ENCODE results near the gene TPT1.

The TPT1 gene

GRCh38 chr13:45337803-45338202 is 3.2 kb downstream of the TPT1 start:
- no peak for DNase-seq (ENCODE audit: extremely low read depth, low read depth)
- peak overlapping the region; percentile 89 for H3K4me3 ChIP-seq (replicated peaks; ENCODE audit: low read depth, low read length)
- TF ChIP-seq CTCF (IDR thresholded peaks at IDR 0.05; ENCODE audit: low read depth, low read length, missing control alignments), result no peak

- no peak for DNase-seq (ENCODE audit: extremely low read depth, low read depth)
- H3K4me3 ChIP-seq (replicated peaks; ENCODE audit: low read depth, low read length), result peak overlapping the region; percentile 89
- TF ChIP-seq CTCF (IDR thresholded peaks at IDR 0.05; ENCODE audit: low read depth, low read length, missing control alignments), result no peak
Observed at GRCh38 chr13:45337395-45337794, 3.6 kb downstream of the TPT1 start.

GRCh38 chr13:45336025-45336800 is 4.8 kb downstream of the TPT1 start:
- DNase-seq (ENCODE audit: extremely low read depth, low read depth), result no peak
- TF ChIP-seq CTCF (IDR thresholded peaks at IDR 0.05; ENCODE audit: low read depth, low read length, missing control alignments), result no peak
- H3K4me3 ChIP-seq (replicated peaks; ENCODE audit: low read depth, low read length), result 0 out of 2 replicates have a peak overlapping the region, but pooled peaks have one; percentile 3

- DNase-seq (ENCODE audit: extremely low read depth, low read depth), result no peak
- TF ChIP-seq CTCF (IDR thresholded peaks at IDR 0.05; ENCODE audit: low read depth, low read length, missing control alignments), result no peak
- 0 out of 2 replicates have a peak overlapping the region, but pooled peaks have one; percentile 3 for H3K4me3 ChIP-seq (replicated peaks; ENCODE audit: low read depth, low read length)
Observed at GRCh38 chr13:45335397-45336024, 5.5 kb downstream of the TPT1 start.

GRCh38 chr13:45333977-45334922 is 6.7 kb downstream of the TPT1 start:
- DNase-seq (ENCODE audit: extremely low read depth, low read depth), result no peak
- TF ChIP-seq CTCF (IDR thresholded peaks at IDR 0.05; ENCODE audit: low read depth, low read length, missing control alignments), result no peak
- H3K4me3 ChIP-seq (replicated peaks; ENCODE audit: low read depth, low read length), result no peak overlapping the region

GRCh38 chr13:45333251-45333976 is 7.6 kb downstream of the TPT1 start:
- no peak for DNase-seq (ENCODE audit: extremely low read depth, low read depth)
- H3K4me3 ChIP-seq (replicated peaks; ENCODE audit: low read depth, low read length), result no peak overlapping the region
- TF ChIP-seq CTCF (IDR thresholded peaks at IDR 0.05; ENCODE audit: low read depth, low read length, missing control alignments), result no peak
